Measurements from ENCODE around the gene RARB. TPM values are rescaled to one million over a fixed set of nuclear protein-coding genes. Genes with fewer than 3 reads are reported as not detected.

The RARB gene
- total RNA-seq, 1 donor from 2014 or later: 1.8 TPM

- Histone ChIP-seq H3K9me3 (ENCODE audit: low read depth) (no peaks in the 10 kb centered on the region), H3K79me2 (ENCODE audit: low read depth) (no peaks in the 10 kb centered on the region), H3F3A (ENCODE audit: low read depth) (no peaks in the 10 kb centered on the region), H2AFZ (replicated peaks) (no peak overlapping the region), H3K4me1 (no peaks in the 10 kb centered on the region), H3K36me3 (no peaks in the 10 kb centered on the region), H3K27me3 (no peaks in the 10 kb centered on the region), H3K4me3 (no peak overlapping the region), H3K4me2 (no peak overlapping the region), H3K9ac (no peak overlapping the region), H3K27ac (no peak overlapping the region), H4K20me1 (ENCODE audit: low read depth) (no peaks in the 10 kb centered on the region)
- H3K27ac Mint-ChIP-seq: no peak overlapping the region
- TF ChIP-seq EZH2 (IDR thresholded peaks at IDR 0.05) (no peak), CTCF (IDR thresholded peaks at IDR 0.05) (no peak), EZH2phosphoT487 (IDR thresholded peaks at IDR 0.05) (no peak)
- DNase-seq (ENCODE audit: low spot score): no peak
- H3K4me3 Mint-ChIP-seq: no peak overlapping the region
- peaks cover 4% of the 10 kb centered on the region for H3K9me3 Mint-ChIP-seq
- no peaks in the 10 kb centered on the region for H3K36me3 Mint-ChIP-seq
- H3K27me3 Mint-ChIP-seq (ENCODE audit: insufficient read depth, low read depth): peaks cover 2% of the 10 kb centered on the region
- peaks cover 11% of the 10 kb centered on the region for H3K4me1 Mint-ChIP-seq
These were observed 58.9 kb downstream of the RARB start for GRCh38 chr3:25486932-25487331.

GRCh38 chr3:25489858-25490593, 62.0 kb downstream of the RARB start:
- Mint-ChIP-seq H3K27ac (no peak overlapping the region), H3K4me1 (peaks cover 7% of the 10 kb centered on the region), H3K27me3 (ENCODE audit: insufficient read depth, low read depth) (peaks cover 2% of the 10 kb centered on the region), H3K9me3 (peaks cover 24% of the 10 kb centered on the region), H3K36me3 (peaks cover 4% of the 10 kb centered on the region), H3K4me3 (no peak overlapping the region)
- Histone ChIP-seq H3K9ac (no peak overlapping the region), H3F3A (ENCODE audit: low read depth) (no peaks in the 10 kb centered on the region), H3K4me3 (no peak overlapping the region), H3K79me2 (ENCODE audit: low read depth) (no peaks in the 10 kb centered on the region), H3K27me3 (no peaks in the 10 kb centered on the region), H3K9me3 (ENCODE audit: low read depth) (no peaks in the 10 kb centered on the region), H3K4me1 (no peaks in the 10 kb centered on the region), H4K20me1 (ENCODE audit: low read depth) (no peaks in the 10 kb centered on the region), H3K36me3 (no peaks in the 10 kb centered on the region), H3K27ac (no peak overlapping the region), H3K4me2 (no peak overlapping the region), H2AFZ (replicated peaks) (no peak overlapping the region)
- no peak for DNase-seq (ENCODE audit: low spot score)
- TF ChIP-seq CTCF (IDR thresholded peaks at IDR 0.05) (no peak), EZH2 (IDR thresholded peaks at IDR 0.05) (no peak), EZH2phosphoT487 (IDR thresholded peaks at IDR 0.05) (no peak)

GRCh38 chr3:25493246-25493645, 65.2 kb downstream of the RARB start:
- Mint-ChIP-seq H3K4me1 (peaks cover 5% of the 10 kb centered on the region), H3K27me3 (ENCODE audit: insufficient read depth, low read depth) (peaks cover 2% of the 10 kb centered on the region), H3K27ac (no peak overlapping the region), H3K36me3 (peaks cover 4% of the 10 kb centered on the region), H3K9me3 (peaks cover 31% of the 10 kb centered on the region), H3K4me3 (no peak overlapping the region)
- H3K27ac ChIP-seq: no peak overlapping the region
- no peaks in the 10 kb centered on the region for H3F3A ChIP-seq (ENCODE audit: low read depth)
- no peaks in the 10 kb centered on the region for H3K9me3 ChIP-seq (ENCODE audit: low read depth)
- DNase-seq (ENCODE audit: low spot score): no peak
- no peak overlapping the region for H2AFZ ChIP-seq (replicated peaks)
- TF ChIP-seq CTCF (IDR thresholded peaks at IDR 0.05) (no peak), EZH2phosphoT487 (IDR thresholded peaks at IDR 0.05) (no peak), EZH2 (IDR thresholded peaks at IDR 0.05) (no peak)
- H3K79me2 ChIP-seq (ENCODE audit: low read depth): no peaks in the 10 kb centered on the region
- H3K27me3 ChIP-seq: no peaks in the 10 kb centered on the region
- no peaks in the 10 kb centered on the region for H3K36me3 ChIP-seq
- H3K4me1 ChIP-seq: no peaks in the 10 kb centered on the region
- no peak overlapping the region for H3K4me2 ChIP-seq
- H4K20me1 ChIP-seq (ENCODE audit: low read depth): no peaks in the 10 kb centered on the region
- no peak overlapping the region for H3K4me3 ChIP-seq
- H3K9ac ChIP-seq: no peak overlapping the region
